ENCODE results near the gene ELOA. TPM values are rescaled to one million over a fixed set of nuclear protein-coding genes. Genes with fewer than 3 reads are reported as not detected.

Gene ELOA
- total and polyA plus RNA-seq, 2 of the 13 experiments (the other 11 are each of a cell fraction or from before 2014, with no cell fraction given) = 14.2 to 28.5 TPM

DNA sequence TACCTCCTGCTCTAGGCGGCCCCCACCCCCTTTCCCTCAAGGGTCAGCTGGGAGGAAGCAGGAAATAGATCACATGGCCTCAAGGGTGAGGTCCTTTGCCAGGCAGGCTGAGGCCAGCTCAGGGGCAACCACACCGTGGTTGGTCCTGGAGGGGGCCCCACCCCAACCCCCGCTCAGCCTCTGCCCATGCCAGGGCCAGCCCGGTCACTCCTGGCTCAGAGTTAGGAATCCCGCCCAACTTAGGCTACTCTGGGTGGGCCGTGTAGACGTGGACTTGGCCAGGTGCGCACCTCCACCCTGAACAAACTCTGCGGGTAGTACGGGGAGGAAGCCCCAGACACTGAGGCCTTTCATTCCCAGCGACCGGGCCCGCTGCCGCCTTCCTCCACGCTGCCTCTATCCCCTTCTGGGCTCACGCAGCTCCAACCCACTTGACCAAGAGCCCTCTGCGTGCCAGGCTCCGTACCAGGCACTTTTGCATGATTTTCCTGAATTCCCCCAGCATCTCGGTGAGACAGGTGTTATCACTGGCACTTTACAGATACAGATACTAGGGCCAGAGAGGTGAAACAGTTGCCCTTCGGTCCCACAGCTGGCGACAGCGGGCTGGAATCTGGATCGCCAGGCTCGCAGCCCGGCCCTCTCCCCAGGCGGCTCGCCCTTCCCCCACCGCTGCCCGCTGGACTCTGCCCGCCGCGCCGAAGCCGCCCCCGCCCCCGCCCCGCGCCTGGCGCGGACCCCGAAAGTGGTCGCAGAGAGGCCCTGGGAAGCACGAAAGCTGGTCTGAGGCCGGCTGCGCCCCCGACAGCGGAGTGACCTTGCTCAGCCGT, 56.5 kb downstream of the ELOA start (continued):
- TF ChIP-seq ZNF7 (CRISPR knock-in tag; IDR thresholded peaks at IDR 0.05) = no peak
- TF ChIP-seq ZNF570 (CRISPR knock-in tag; IDR thresholded peaks at IDR 0.05; ENCODE audit: borderline replicate concordance) = no peak
- no peak for TF ChIP-seq RORA (CRISPR knock-in tag; IDR thresholded peaks at IDR 0.05)
- TF ChIP-seq ZNF615 (CRISPR knock-in tag; IDR thresholded peaks at IDR 0.05; ENCODE audit: borderline replicate concordance) = no peak
- TF ChIP-seq, protein P1, sequence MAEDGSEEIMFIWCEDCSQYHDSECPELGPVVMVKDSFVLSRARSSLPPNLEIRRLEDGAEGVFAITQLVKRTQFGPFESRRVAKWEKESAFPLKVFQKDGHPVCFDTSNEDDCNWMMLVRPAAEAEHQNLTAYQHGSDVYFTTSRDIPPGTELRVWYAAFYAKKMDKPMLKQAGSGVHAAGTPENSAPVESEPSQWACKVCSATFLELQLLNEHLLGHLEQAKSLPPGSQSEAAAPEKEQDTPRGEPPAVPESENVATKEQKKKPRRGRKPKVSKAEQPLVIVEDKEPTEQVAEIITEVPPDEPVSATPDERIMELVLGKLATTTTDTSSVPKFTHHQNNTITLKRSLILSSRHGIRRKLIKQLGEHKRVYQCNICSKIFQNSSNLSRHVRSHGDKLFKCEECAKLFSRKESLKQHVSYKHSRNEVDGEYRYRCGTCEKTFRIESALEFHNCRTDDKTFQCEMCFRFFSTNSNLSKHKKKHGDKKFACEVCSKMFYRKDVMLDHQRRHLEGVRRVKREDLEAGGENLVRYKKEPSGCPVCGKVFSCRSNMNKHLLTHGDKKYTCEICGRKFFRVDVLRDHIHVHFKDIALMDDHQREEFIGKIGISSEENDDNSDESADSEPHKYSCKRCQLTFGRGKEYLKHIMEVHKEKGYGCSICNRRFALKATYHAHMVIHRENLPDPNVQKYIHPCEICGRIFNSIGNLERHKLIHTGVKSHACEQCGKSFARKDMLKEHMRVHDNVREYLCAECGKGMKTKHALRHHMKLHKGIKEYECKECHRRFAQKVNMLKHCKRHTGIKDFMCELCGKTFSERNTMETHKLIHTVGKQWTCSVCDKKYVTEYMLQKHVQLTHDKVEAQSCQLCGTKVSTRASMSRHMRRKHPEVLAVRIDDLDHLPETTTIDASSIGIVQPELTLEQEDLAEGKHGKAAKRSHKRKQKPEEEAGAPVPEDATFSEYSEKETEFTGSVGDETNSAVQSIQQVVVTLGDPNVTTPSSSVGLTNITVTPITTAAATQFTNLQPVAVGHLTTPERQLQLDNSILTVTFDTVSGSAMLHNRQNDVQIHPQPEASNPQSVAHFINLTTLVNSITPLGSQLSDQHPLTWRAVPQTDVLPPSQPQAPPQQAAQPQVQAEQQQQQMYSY (CRISPR knock-in tag; IDR thresholded peaks at IDR 0.05) = no peak
- TF ChIP-seq RXRA (CRISPR knock-in tag; IDR thresholded peaks at IDR 0.05) = peak; percentile 70; the same call in 1 of the 2 replicates
- TF ChIP-seq ZSCAN30 (CRISPR knock-in tag; IDR thresholded peaks at IDR 0.05) = no peak
- TF ChIP-seq, protein P2, sequence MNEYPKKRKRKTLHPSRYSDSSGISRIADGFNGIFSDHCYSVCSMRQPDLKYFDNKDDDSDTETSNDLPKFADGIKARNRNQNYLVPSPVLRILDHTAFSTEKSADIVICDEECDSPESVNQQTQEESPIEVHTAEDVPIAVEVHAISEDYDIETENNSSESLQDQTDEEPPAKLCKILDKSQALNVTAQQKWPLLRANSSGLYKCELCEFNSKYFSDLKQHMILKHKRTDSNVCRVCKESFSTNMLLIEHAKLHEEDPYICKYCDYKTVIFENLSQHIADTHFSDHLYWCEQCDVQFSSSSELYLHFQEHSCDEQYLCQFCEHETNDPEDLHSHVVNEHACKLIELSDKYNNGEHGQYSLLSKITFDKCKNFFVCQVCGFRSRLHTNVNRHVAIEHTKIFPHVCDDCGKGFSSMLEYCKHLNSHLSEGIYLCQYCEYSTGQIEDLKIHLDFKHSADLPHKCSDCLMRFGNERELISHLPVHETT (CRISPR knock-in tag; conservative IDR thresholded peaks at IDR 0.05) = no peak
- TF ChIP-seq MATR3 (CRISPR knock-in tag; IDR thresholded peaks at IDR 0.05) = no peak
- TF ChIP-seq, protein P3, sequence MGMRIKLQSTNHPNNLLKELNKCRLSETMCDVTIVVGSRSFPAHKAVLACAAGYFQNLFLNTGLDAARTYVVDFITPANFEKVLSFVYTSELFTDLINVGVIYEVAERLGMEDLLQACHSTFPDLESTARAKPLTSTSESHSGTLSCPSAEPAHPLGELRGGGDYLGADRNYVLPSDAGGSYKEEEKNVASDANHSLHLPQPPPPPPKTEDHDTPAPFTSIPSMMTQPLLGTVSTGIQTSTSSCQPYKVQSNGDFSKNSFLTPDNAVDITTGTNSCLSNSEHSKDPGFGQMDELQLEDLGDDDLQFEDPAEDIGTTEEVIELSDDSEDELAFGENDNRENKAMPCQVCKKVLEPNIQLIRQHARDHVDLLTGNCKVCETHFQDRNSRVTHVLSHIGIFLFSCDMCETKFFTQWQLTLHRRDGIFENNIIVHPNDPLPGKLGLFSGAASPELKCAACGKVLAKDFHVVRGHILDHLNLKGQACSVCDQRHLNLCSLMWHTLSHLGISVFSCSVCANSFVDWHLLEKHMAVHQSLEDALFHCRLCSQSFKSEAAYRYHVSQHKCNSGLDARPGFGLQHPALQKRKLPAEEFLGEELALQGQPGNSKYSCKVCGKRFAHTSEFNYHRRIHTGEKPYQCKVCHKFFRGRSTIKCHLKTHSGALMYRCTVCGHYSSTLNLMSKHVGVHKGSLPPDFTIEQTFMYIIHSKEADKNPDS (CRISPR knock-in tag; IDR thresholded peaks at IDR 0.05) = no peak
- TF ChIP-seq ZNF20 (CRISPR knock-in tag; IDR thresholded peaks at IDR 0.05) = no peak
- 0 out of 2 replicates have a peak, but pooled peaks have one; percentile 4 for TF ChIP-seq POGZ (CRISPR knock-in tag; IDR thresholded peaks at IDR 0.05)
- no peak for TF ChIP-seq ZNF510 (CRISPR knock-in tag; IDR thresholded peaks at IDR 0.05; ENCODE audit: low read depth)
- TF ChIP-seq RARA (CRISPR knock-in tag; IDR thresholded peaks at IDR 0.05) = peak; percentile 68
- TF ChIP-seq GATAD1 (CRISPR knock-in tag; IDR thresholded peaks at IDR 0.05) = peak; percentile 71
- TF ChIP-seq NR1H2 (CRISPR knock-in tag; IDR thresholded peaks at IDR 0.05; ENCODE audit: borderline replicate concordance, low read depth) = no peak
- no peak for TF ChIP-seq SP140L (CRISPR knock-in tag; IDR thresholded peaks at IDR 0.05; ENCODE audit: borderline replicate concordance)
- no peak for TF ChIP-seq MZF1 (CRISPR knock-in tag; IDR thresholded peaks at IDR 0.05; ENCODE audit: borderline replicate concordance)
- TF ChIP-seq, protein P4, sequence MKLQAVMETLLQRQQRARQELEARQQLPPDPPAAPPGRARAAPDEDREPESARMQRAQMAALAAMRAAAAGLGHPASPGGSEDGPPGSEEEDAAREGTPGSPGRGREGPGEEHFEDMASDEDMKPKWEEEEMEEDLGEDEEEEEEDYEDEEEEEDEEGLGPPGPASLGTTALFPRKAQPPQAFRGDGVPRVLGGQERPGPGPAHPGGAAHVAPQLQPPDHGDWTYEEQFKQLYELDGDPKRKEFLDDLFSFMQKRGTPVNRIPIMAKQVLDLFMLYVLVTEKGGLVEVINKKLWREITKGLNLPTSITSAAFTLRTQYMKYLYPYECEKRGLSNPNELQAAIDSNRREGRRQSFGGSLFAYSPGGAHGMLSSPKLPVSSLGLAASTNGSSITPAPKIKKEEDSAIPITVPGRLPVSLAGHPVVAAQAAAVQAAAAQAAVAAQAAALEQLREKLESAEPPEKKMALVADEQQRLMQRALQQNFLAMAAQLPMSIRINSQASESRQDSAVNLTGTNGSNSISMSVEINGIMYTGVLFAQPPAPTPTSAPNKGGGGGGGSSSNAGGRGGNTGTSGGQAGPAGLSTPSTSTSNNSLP (IDR thresholded peaks at IDR 0.05; ENCODE audit: low read depth, low read length) = no peak
